Thoracic aorta (tissue), 2 donors: ENCODE results near the gene FCER1G. TPM values are rescaled to one million over a fixed set of nuclear protein-coding genes. Genes with fewer than 3 reads are reported as not detected.

Experiments
- ATAC-seq: fragments of 150-250 bp; one replicate; pipeline ENCODE4 v1.8.0; 2017; ENCODE audit warnings: low read depth; ENCODE audit not compliant: insufficient number of reproducible peaks, low FRiP score
- DNase-seq: peaks from one replicate; pipeline ENCODE4 v3.0.0-alpha.2; 2020; ENCODE audit warnings: low spot score
- H3K27ac ChIP-seq, 2 donors: fragments of 200-600 bp; sonication (generic); 1 replicate in 1 of 2; 2 replicates in 1 of 2; pipeline ENCODE4 v1.5.1; 2016; ENCODE audit warnings: mild to moderate bottlenecking in 2 of 2, moderate library complexity in 2 of 2
- H3K27me3 ChIP-seq: fragments of 200-600 bp; sonication (generic); replicated peaks from 2 replicates; pipeline ENCODE4 v1.6.0; 2016; ENCODE audit warnings: mild to moderate bottlenecking; ENCODE audit not compliant: insufficient read depth
- H3K36me3 ChIP-seq: fragments of 200-600 bp; sonication (generic); one replicate; pipeline ENCODE4 v1.5.1; 2016
- H3K4me1 ChIP-seq, 2 donors: fragments of 200-600 bp; sonication (generic); 1 replicate in 1 of 2; 2 replicates in 1 of 2; pipeline versions ENCODE4 v1.5.1 to v1.6.0; 2016; ENCODE audit warnings: low read depth in 2 of 2, mild to moderate bottlenecking in 1 of 2; ENCODE audit not compliant: control insufficient read depth in 1 of 2
- H3K4me3 ChIP-seq: fragments of 200-600 bp; sonication (generic); 2 replicates; pipeline ENCODE4 v1.5.1; 2016; ENCODE audit warnings: mild to moderate bottlenecking
- H3K9me3 ChIP-seq: fragments of 200-600 bp; sonication (generic); 2 replicates; pipeline ENCODE4 v1.5.1; 2016
- CTCF ChIP-seq: fragments of 200-600 bp; sonication (generic); IDR thresholded peaks from one replicate; pipeline ENCODE4 v1.5.1; 2019; ENCODE audit warnings: antibody characterized with exemption
- total RNA-seq, 2 donors: library from RNA; depleted of rRNA; stranded (reverse); fragments of >200 nt; gene quantifications; one replicate each; pipeline versions ENCODE4 v1.1.0 to v1.2.3, GENCODE V29; 2016

FCER1G gene
- total RNA-seq, 2 donors from 2014 or later, result 82.9 to 101 TPM

- H3K4me1 ChIP-seq, result peaks cover 3 to 23% of the 10 kb centered on the region in 2 donors
- no peak for TF ChIP-seq CTCF
- H3K27ac ChIP-seq, result no peak overlapping the region
- peak overlapping the region; percentile 40 for H3K4me3 ChIP-seq
- no peaks in the 10 kb centered on the region for H3K27me3 ChIP-seq
- H3K9me3 ChIP-seq, result no peaks in the 10 kb centered on the region
- H3K36me3 ChIP-seq, result no peaks in the 10 kb centered on the region
- no peak for ATAC-seq
- no peak for DNase-seq
These were observed 18.3 kb upstream of the FCER1G start for GRCh38 chr1:161196521-161197451.

- peaks cover 3 to 23% of the 10 kb centered on the region in 2 donors for H3K4me1 ChIP-seq
- no peak overlapping the region for H3K27ac ChIP-seq
- no peaks in the 10 kb centered on the region for H3K27me3 ChIP-seq
- no peaks in the 10 kb centered on the region for H3K36me3 ChIP-seq
- ATAC-seq (no peak), DNase-seq (no peak)
- no peaks in the 10 kb centered on the region for H3K9me3 ChIP-seq
- no peak for TF ChIP-seq CTCF
- peak overlapping the region; percentile 40 for H3K4me3 ChIP-seq
These were observed 17.4 kb upstream of the FCER1G start for GRCh38 chr1:161197560-161198193.

- peak overlapping the region; percentile 40 for H3K4me3 ChIP-seq
- H3K9me3 ChIP-seq, result no peaks in the 10 kb centered on the region
- ATAC-seq (no peak), DNase-seq (no peak)
- H3K27ac ChIP-seq, result no peak overlapping the region
- no peaks in the 10 kb centered on the region for H3K36me3 ChIP-seq
- H3K27me3 ChIP-seq, result no peaks in the 10 kb centered on the region
- H3K4me1 ChIP-seq, result peaks cover 8 to 30% of the 10 kb centered on the region in 2 donors
- TF ChIP-seq CTCF, result no peak
These were observed 16.8 kb upstream of the FCER1G start for GRCh38 chr1:161198194-161198896.

- H3K27me3 ChIP-seq, result no peaks in the 10 kb centered on the region
- peak within 1 kb of the TSS; percentile 40 for H3K4me3 ChIP-seq
- no peaks in the 10 kb centered on the region for H3K36me3 ChIP-seq
- TF ChIP-seq CTCF, result no peak
- H3K4me1 ChIP-seq, result peaks cover 10 to 35% of the 10 kb centered on the region in 2 donors
- H3K27ac ChIP-seq, result peak within 1 kb of the TSS; percentile 94 to 99
- H3K9me3 ChIP-seq, result no peaks in the 10 kb centered on the region
- ATAC-seq, result no peak
- DNase-seq, result no peak
These were observed 16.1 kb upstream of the FCER1G start, which contains the start of gene ADAMTS4 for GRCh38 chr1:161198897-161199431. TSS of gene ADAMTS4 (minus strand) at chr1:161199054. CDS start at chr1:161198627, 427 bp downstream.
